ENCODE measurements around the gene GRIFIN.
"Not testable (repeated sequence)": the region's sequence is repeated elsewhere in the genome, so short reads cannot be mapped to it uniquely, and the experiment has no call there.

GRIFIN gene

GRCh38 chr7:2459674-2460073 is 16.5 kb downstream of the GRIFIN start:
- no peak overlapping the region for H3K4me3 ChIP-seq (ENCODE audit: low read depth, low read length)
- no peak for TF ChIP-seq CTCF (IDR thresholded peaks at IDR 0.05; ENCODE audit: low read depth, low read length)
- H3K36me3 ChIP-seq: no peaks in the 10 kb centered on the region
- no peaks in the 10 kb centered on the region for H3K4me1 ChIP-seq
- no peaks in the 10 kb centered on the region for H3K27me3 ChIP-seq
- DNase-seq: no peak
- H3K9me3 ChIP-seq: no peaks in the 10 kb centered on the region

- H3K4me1 ChIP-seq; H3K4me3 ChIP-seq (ENCODE audit: low read depth, low read length); H3K36me3 ChIP-seq; H3K27me3 ChIP-seq; H3K9me3 ChIP-seq; DNase-seq: not testable (repeated sequence)
Observed at GRCh38 chr7:2453849-2454248, 22.3 kb downstream of the GRIFIN start.

GRCh38 chr7:2452643-2453270 is 23.4 kb downstream of the GRIFIN start:
- H3K4me3 ChIP-seq (ENCODE audit: low read depth, low read length): no peak overlapping the region
- H3K4me1 ChIP-seq: peaks cover 8% of the 10 kb centered on the region
- TF ChIP-seq CTCF (IDR thresholded peaks at IDR 0.05; ENCODE audit: low read depth, low read length): no peak
- DNase-seq: no peak
- H3K27me3 ChIP-seq: no peaks in the 10 kb centered on the region; the same call in 1 of the 2 replicates
- no peaks in the 10 kb centered on the region for H3K9me3 ChIP-seq
- no peaks in the 10 kb centered on the region for H3K36me3 ChIP-seq

GRCh38 chr7:2452074-2452507 is 24.1 kb downstream of the GRIFIN start:
- no peaks in the 10 kb centered on the region for H3K36me3 ChIP-seq
- H3K9me3 ChIP-seq: no peaks in the 10 kb centered on the region
- peak overlapping the region; percentile 60 for H3K4me3 ChIP-seq (ENCODE audit: low read depth, low read length)
- DNase-seq: peak; percentile 26
- H3K4me1 ChIP-seq: peaks cover 8% of the 10 kb centered on the region
- H3K27me3 ChIP-seq: no peaks in the 10 kb centered on the region; the same call in 1 of the 2 replicates
- TF ChIP-seq CTCF (IDR thresholded peaks at IDR 0.05; ENCODE audit: low read depth, low read length): no peak

GRCh38 chr7:2451171-2452073 is 24.8 kb downstream of the GRIFIN start:
- Histone ChIP-seq H3K27me3 (no peaks in the 10 kb centered on the region; the same call in 1 of the 2 replicates), H3K4me1 (peaks cover 8% of the 10 kb centered on the region), H3K4me3 (ENCODE audit: low read depth, low read length) (peak overlapping the region; percentile 60), H3K36me3 (no peaks in the 10 kb centered on the region), H3K9me3 (no peaks in the 10 kb centered on the region)
- DNase-seq: peak; percentile 93
- peak; percentile 85 for TF ChIP-seq CTCF (IDR thresholded peaks at IDR 0.05; ENCODE audit: low read depth, low read length)

- H3K36me3 ChIP-seq: no peaks in the 10 kb centered on the region
- H3K4me1 ChIP-seq: peaks cover 8% of the 10 kb centered on the region
- no peak for DNase-seq
- no peak for TF ChIP-seq CTCF (IDR thresholded peaks at IDR 0.05; ENCODE audit: low read depth, low read length)
- H3K27me3 ChIP-seq: no peaks in the 10 kb centered on the region; the same call in 1 of the 2 replicates
- no peak overlapping the region for H3K4me3 ChIP-seq (ENCODE audit: low read depth, low read length)
- H3K9me3 ChIP-seq: no peaks in the 10 kb centered on the region
Observed at GRCh38 chr7:2450198-2451107, 25.7 kb downstream of the GRIFIN start.

Measured in BE2C (cell line).